Neural cell (in vitro differentiated cells): Measurements from ENCODE around the gene ST6GALNAC1.

Source experiments
- CTCF ChIP-seq: fragments of 450-650 bp; IDR thresholded peaks from 2 replicates; pipeline ENCODE4 v1.5.1; 2014; ENCODE audit warnings: antibody characterized with exemption, mild to moderate bottlenecking, moderate library complexity; ENCODE audit not compliant: poor library complexity, severe bottlenecking
- EZH2 ChIP-seq: fragments of 200-600, 300-800 bp; shearing (Covaris generic), sonication (generic); IDR thresholded peaks from 2 replicates; pipeline ENCODE4 v1.6.1; 2014; ENCODE audit warnings: antibody characterized with exemption, low read length, borderline replicate concordance, mild to moderate bottlenecking; ENCODE audit not compliant: insufficient read depth, poor library complexity, severe bottlenecking
- MXI1 ChIP-seq: fragments of 450-650 bp; conservative IDR thresholded peaks from 2 replicates; pipeline ENCODE4 v1.6.1; 2014; ENCODE audit warnings: antibody characterized with exemption, mild to moderate bottlenecking; ENCODE audit not compliant: poor library complexity, severe bottlenecking
- POLR2AphosphoS5 ChIP-seq: IDR thresholded peaks from 2 replicates; pipeline ENCODE4 v1.6.1; 2012
- REST ChIP-seq: IDR thresholded peaks from 2 replicates; pipeline ENCODE4 v1.6.1; 2012; ENCODE audit warnings: borderline replicate concordance

- TF ChIP-seq CTCF (no peak), POLR2AphosphoS5 (no peak), MXI1 (no peak), REST (no peak), EZH2 (no peak)
Measured at GRCh38 chr17:76635039-76635438, 8.5 kb downstream of the ST6GALNAC1 start.
